Measurements from ENCODE around the gene ZNF474.

Gene ZNF474

DNA sequence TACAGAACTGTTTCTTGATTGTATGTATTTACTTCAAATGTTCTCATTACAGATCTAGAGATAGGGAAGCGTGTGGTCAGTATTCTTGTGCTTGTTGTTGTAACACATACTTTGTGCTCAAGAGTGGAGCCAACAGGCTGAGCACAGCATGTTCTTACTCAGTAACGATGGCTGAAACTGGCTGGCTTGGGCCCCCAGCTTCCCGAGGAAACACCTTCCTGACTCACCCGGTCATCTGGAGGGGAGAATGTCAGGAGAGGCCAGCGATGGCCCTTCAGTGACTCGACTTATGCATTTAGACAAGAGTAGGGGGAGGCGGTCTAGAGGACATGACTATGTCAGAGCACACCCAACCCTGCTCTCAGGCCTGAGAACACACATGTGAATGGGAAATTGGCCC lies 25.6 kb downstream of the ZNF474 start:
- no peak for DNase-seq

DNA sequence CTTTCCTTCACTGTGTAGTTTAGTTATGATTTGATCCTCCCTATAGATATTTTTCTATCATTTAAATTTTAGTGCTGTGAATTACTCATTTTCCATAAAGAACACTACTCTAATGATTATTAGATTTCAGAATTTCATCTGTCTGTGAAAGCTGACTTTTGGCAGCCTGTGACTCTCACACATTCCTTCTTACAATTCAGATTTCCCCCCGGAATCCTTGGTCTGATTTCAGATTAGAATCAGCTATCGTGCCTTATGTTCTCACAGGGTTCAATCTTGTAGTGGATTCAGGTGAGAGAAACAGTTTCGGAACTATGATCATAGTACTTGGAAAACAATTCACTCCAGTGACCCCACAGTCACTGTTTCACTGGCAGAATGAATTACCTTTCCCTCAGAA lies 26.2 kb downstream of the ZNF474 start:
- DNase-seq, result no peak

DNA sequence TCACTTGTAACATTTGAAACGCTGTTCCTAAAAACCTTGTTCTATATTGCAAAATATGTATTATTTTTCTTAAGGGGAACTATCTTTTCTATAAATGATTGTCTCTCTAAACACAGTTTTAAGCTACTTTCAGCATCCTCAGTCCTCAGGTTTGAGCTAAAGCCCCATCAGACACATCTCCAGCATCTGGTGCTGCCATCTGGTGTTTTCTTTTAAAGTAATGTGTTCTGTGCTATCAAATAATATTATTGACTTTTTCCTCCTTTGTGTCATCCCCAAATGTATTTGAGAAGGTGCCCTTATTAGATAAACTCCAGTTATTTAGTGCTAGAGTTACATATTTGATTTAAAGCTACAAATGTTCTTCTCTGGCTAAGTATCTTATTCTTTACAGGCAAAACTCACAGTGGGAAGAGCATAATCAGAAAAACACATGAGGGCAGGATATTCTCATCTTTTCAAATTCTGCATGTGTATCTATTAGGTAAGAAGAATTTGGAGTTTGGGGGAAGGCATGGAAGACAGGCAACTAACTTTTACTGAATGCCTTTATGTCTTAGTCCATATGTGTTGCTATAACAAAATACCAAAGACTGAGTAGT lies 27.5 kb downstream of the ZNF474 start:
- DNase-seq, result no peak

DNA sequence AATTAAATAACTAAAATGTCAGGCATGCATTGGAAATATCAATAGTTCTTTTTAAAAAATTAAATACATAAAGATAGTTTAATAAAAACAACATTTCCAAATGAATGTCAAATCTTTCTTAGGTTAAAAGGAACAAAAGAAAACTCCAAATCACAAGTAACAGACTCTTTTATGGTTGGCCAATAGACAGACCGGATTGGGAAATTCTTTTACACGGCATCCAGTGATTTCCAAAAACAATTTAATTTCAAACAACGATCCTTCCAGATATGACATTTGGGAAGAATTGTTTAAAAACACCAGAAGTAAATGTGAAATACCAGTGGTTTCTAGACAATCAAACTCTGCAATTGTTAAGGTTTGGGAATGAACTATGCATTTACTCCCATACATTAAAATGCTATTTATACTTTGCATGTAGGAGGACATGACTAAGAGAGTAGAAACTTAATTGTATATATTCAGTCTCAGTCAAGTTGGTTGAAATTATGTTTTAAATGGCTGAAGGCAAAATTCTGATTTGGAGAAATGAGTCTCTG lies 32.8 kb downstream of the ZNF474 start:
- DNase-seq, result no peak

DNA sequence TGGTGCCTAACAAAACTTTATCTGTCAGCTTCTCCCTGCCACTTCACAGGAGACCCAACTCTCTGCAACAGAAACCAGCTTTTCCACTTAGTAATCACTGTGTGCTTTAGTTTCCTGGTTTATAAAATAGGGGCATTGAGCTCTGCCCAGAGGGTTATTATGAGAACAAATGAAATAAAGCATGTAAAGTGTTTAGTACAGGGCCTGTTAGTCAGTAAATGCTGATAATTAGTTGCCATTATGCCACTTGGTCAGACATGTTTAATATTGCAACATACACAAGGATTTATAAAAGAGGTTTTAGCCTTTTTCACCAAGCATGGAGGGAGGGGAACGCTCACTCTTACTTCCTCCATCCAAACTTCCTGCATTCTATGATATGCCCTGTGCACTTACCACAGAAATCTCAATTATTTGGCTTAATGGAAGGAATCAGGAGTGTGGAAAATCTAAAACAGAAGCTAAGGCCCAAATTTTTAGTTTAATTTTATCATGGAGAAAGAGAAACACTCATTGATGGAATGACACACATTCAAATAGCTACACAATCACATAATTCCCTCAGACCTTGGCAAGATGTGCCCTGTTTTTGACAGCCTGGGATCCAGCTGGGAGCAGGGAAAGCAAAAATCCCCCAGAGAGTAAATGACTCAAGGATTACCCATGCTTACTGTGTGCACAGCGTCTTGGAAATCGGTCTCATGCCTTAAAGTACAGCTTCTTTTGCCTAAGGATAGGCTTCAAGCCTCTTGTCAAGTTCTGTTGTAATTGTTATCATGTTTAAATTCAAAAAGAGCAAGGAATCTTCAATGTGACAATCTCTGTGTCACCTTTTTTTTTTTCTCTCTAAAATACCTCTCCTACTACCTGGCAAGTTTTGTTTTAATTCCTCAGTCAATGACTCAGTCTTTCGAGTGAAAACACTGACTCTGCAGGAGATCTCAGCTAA lies 34.0 kb downstream of the ZNF474 start:
- no peak for DNase-seq

DNA sequence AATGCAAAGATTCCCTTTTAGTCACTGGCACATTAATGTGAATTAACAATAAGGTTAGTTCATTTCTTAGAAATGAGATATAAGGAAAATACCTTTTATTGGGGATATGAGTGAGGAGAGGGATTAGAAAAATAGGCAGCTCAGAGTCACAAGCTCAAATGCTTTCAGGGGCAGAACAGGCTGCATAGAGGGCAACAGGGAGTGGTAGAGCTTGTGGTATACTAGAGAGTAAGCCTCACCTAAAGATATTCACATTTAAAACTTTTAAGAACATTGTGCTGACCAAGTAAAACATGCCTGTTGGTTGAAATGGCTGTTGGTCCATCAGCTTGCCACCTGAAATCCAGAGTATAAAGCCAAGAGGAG lies 34.7 kb downstream of the ZNF474 start:
- DNase-seq, result no peak

DNA sequence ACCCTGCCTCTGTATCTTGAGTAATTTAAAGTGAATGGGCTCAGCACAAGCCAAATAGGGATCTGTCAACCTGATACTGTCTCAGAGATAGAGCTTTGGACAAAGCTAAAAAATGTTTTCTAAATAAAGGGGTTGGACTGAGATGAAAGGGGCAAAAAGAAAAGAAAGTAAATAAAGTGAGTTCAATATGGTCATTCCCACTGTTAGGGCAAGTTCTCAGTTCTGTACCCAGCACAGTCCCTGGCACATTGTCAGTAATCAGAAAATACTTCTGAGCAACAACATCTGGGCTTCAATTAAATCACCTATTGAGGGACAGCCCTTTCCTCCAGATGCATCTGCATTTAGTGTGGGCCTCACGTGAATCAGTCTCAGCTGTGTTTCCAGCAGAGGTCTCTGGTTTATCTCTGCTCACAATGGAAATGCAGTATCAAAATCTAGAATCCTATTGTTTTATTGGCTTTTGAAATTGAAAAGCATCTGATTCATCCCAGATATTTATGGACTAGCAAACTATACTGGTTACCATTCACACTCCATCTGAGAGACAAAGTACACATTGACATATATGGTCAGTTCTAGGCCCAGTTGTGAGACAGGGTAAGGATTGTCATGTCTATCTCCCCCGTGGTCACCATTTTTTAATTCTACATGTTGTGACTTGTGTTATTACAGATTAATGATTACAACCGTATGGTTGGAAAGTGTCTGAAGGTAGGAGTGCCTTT lies 35.6 kb downstream of the ZNF474 start:
- DNase-seq, result no peak

DNA sequence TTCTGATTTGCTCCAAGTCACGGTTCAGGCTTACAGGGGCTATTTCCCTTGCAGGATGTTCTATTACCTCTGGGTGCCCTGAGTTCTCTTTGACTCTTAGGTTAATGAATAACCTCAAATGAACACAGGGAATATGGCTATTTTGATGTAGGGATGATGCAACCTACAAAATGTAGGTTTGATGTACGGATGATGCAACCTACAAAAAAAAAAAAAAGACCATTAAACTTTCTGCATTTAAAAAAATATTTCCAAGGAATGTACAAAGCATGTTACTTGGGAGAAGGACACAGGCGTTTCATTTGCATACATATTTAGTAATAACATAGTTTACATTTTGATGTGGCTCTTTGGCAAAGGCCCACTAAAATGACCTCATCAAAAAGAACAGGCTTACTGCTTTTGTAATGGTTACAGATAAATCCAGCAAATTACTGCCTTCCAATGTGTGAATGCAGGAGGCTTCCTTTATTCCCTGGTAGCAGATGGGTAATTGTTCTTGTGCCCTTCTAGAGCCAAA lies 36.3 kb downstream of the ZNF474 start:
- DNase-seq, result no peak

DNA sequence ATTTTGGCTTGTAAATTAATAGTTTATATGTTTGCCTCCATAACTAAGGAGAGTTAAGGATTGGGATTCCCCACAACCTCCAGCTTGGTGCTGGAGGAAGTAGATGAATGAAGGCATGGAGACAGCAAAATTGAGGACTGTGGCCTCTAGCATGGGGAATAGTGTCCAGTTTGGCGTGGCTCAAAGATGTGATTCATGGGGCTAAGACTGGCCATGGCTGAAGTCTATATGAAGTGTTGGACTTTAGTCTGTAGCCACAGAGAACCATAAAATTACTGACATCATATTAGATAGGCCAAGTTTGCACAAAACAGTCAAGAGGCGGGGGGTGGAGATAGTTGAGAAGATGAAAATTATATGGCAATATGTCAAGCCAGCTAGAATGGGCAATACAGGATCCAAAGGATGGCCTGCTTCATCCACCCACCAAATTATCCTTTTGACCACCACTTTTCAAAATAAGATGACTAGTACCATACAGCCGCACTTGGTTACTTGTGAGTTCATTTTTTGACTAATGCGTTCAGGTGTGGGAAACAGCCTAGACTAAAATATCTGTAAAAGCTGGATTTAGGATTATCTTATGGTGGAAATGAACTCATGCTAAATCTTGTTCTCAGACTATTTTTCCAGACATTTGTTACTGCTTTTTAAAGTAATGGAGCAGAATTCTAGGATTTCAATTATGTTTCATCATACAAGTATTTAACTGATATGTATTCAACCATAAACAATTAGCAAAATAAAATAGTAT lies 40.2 kb downstream of the ZNF474 start:
- DNase-seq, result no peak

DNA sequence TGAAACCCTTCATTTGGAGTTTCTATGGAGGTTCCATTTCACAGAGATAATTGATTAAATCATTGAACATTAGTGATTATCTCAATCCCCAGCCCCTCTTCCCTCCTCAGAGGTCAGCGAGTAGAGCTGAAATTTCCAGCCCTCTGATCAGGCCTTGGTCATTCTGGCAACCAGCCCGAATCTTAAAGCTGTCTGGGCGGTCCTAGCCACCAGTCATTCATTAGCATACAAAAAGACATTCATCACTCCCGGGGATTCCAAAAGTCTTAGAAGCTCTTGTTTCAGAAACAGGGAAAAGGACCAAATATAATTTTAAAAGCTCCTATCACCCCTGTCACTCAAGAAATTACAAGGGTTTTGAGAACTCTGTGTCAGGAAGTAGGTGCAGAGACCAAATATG lies 41.3 kb downstream of the ZNF474 start:
- no peak for DNase-seq

DNA sequence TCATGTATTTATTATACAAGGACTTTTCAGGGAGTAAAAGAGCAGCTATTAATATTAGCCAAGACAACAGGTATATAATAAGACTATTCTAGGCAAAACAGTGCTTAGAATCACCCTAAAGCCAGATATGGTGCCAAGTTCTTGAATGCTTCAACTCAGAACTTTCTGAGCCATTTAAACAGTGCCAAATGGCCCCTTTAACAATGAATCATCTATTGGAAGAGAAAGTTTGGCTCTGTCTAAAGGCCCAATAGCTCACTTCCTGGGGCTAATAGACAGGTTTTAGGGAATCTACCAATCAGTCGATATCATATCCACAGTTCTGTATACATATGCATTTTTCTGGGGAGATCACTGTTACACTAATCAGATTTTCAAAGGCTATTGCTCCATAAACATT lies 42.9 kb downstream of the ZNF474 start:
- no peak for DNase-seq

DNA sequence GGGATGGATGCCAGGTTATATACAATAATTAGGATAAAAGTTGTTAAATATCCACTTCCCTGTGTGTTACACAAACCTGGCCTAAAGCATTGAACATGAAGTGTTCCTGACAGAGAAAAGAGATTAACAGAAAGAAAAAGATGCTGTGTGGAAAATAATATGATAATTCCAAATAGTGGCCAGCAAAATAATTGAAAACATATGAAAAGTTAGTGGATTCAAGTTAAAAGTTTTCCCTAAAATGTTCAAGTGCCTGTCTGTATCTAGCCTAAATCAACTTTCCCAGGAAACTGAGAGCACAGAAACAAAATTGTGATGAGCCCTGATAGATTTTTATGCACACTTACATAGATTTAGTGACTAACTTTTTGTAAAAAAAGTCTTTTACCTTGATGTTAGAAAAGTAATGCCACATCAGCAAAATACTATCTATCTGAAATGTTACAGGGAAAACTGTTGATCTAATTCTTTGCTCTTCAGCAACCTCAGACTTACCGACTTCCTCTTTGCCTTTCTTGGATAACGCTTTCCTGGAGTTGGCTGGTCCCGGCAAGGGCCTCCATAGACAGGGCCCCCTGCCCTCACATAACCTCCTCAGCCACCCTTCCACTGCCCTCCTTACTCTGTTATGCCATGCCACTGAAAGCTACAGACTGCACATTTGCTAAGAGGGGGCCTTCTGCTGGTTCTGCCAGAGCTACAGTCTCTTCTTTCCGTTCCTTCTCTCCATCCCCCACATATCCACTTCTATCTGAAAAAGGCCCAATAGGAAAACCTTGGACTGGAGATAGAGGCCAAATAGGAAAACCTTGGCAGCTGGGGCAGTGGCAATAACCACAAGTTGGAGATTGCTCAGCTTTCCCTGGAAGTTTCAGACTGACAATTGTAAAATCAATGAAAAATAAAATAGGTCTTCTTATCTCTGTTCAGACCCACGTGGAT lies 44.4 kb downstream of the ZNF474 start:
- DNase-seq, result no peak

DNA sequence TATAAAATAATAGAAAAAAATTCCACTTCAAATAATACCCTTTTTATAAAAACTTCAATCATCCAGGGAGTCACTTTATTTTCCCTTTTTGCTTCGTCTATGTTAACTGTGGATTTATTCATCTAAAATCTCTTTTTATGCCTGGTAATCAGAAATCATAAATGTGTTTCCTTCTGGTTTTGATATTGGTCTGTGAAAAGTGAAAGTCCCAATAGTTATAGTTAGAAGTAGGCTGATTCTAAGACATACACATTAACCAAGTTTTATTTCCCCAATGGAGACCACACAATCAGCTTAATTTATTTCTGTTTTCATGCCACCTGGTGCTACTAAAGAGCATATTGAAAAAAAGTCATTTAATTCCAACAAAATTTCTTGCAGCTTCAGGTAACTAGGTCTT lies 45.7 kb downstream of the ZNF474 start:
- no peak for DNase-seq

DNA sequence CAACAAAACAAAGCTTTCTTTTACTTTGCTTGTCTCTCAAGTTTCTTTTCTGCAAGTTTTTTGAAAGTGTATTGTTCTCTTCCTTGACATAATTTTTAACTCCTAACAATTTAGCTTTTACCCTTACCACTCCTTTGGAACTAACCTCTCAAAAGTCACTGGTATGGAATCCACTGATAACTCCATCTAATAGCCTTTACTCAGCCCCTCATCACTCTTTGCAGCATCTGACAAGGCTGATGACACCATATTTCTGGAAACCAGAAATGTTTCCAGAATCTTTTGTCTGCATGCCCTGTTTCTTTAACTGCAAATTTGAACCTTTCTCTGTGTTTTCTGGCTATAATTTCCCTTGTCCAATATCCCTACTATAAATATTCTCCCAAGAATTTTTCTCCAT lies 46.5 kb downstream of the ZNF474 start:
- no peak for DNase-seq

DNA sequence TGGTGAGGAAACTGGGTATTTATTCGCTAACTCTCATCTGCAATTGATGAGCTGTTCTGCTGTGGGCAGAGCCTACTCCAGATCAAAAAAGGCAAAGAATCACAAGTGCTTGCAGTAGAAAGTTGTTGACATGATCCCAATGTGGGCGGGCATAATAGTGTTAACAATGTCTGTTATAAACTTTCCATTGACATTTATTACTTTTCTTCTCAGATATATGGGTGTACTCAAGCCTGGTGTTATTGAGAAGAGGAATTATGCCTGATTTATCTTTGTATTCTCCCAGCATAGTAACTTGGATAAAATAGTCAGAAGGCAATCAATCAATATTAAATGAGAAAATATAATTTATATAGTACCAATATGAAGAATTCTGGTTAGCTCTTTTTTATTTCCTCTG lies 47.8 kb downstream of the ZNF474 start:
- DNase-seq, result no peak

DNA sequence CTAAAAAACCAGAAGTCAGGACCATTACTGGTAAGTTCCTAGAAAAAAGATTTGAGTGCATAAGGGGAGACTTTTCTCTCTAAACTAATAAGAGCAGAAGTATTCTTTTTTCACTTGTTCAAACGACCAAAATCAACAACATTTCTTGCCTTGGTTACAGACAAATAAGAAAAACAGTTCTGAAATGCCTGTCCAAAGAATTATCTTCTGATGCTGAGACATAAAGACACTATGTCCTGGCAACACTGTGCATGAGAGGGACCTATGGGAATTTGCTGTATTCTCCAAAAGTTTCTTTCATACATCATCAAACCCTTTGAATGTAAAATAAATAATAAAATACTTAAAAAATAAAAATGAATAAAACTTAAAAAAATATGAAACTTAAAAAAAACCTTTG lies 50.4 kb downstream of the ZNF474 start:
- DNase-seq, result no peak

DNA sequence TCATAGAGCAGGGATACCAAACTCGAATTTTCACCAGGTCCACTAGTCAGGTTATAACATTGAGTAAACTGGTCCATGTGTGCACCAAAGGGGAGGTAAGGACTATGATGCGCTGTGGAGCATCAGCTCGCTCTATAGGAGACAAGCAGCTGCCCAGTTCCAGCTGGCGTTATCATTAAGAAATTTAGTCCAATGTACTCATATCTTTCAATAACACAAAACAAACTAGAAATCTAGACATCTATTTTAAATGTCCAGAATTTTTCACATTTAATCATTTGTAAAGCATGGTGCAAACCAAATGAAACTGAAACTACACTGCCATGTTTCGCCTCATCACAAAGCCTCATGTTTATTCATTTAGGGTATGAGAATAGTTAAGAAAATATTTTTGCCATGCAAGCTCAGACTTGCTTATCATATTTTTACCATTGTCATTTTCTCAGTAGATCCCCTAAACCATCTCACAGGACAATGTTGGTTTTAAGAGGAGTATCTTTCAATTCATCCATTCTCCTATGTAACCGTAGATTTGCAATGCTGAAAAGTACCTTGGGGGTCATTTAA lies 50.9 kb downstream of the ZNF474 start:
- DNase-seq, result no peak

DNA sequence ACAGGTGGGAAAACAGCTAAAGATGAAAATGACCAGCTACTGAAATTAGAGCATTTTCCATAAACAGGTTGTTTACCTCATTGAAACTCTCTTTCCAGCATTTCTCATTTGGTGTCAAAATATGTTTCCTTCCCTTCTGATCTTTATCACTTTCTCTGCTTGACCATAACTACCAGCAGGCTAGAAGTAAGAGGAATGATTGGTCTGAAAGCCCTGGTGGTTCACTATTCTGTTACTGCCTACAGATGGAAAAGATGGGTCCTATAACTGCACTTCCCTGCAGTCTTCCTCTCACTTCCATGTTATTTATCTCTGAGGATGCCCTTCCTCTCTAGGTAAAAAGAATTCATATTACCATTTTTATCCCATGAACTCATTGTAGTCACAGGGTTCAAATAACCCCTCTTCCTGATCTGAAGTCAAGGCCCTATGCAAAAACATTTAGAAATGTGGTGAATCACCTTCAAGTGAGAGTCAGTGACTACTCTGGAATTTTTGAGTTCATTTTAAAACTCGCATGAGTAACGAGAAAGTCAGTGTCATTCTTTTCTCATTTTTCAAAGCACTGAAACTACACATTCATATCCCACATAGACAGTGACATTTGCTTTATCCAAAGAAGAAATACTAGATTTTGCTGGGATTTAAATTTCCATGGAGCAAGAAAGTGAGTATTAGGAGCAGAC lies 51.7 kb downstream of the ZNF474 start:
- DNase-seq, result no peak

DNA sequence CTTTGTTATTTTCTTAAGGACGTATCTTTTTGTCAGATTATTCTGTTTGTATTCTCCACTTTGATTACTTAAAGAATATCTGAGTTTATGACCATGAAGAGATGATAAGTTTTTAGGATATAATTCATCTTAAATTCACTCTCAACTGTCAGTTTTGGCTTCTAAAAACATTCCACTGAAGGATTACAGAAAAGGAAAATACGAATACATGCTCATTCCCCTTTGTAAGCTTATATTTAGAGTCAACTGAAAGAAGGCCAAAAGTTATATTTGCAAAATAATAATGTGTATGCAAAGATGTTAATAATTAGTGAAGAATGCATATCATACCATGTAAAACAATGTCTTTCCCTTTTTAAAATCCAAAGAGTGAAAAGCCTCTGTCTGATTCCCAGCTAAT lies 52.5 kb downstream of the ZNF474 start:
- no peak for DNase-seq

DNA sequence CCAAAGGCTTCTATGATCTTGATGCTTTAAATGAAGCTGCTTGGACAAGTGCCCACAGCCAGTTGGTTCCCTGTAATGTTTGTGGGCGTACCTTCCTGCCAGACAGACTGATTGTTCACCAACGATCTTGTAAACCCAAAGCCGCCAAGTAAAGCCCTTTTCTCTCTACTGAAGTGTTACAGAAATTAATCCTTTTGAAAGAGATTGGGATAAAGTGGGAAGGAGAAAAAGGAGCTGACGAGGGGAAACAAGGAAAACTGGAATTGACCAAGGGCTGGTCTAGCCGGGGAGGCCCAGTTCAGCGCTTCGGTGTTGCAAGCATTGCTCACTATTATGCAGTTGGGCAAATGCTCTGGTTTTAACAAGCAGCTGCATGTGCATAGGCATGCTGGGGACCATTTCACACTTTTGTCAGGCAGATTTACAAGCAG lies 53.2 kb downstream of the ZNF474 start:
- DNase-seq, result no peak
